ENCODE data around the gene TMEM185A. TPM values are rescaled to one million over a fixed set of nuclear protein-coding genes. Genes with fewer than 3 reads are reported as not detected.
"Not testable (repeated sequence)": the region's sequence is repeated elsewhere in the genome, so short reads cannot be mapped to it uniquely, and the experiment has no call there.

TMEM185A gene
- total RNA-seq, 4 donors from 2014 or later, result 7.9 to 19.3 (median 15.3) TPM

GRCh38 chrX:149618871-149619270, 12.7 kb downstream of the TMEM185A start:
- Histone ChIP-seq H3K4me3 (no peak overlapping the region), H3K27ac (no peak overlapping the region), H3K27me3 (no peaks in the 10 kb centered on the region), H3K4me1 (peaks cover 0 to under 1% (median 0%) of the 10 kb centered on the region in 3 donors), H3K36me3 (no peaks in the 10 kb centered on the region), H3K9me3 (no peaks in the 10 kb centered on the region)
- no peak for TF ChIP-seq POLR2A (IDR thresholded peaks at IDR 0.05)
- no peak for TF ChIP-seq CTCF (IDR thresholded peaks at IDR 0.05)
- DNase-seq, result no peak
- WGBS, 2 donors, result 58 to 92% methylated on average over 3 of the region's 3 CpGs
- intact Hi-C loops (cut with DNase I), result no loop called here

GRCh38 chrX:149611623-149612175, 19.9 kb downstream of the TMEM185A start:
- 63 to 80% methylated on average over 1 of the region's 1 CpG for WGBS, 2 donors
- Histone ChIP-seq H3K27ac (no peak overlapping the region), H3K27me3 (no peaks in the 10 kb centered on the region), H3K4me1 (peaks cover 0 to 4% (median 0%) of the 10 kb centered on the region in 3 donors), H3K36me3 (peaks cover 0 to 20% (median 0%) of the 10 kb centered on the region in 3 donors), H3K4me3 (no peak overlapping the region), H3K9me3 (no peaks in the 10 kb centered on the region)
- no peak for TF ChIP-seq CTCF (IDR thresholded peaks at IDR 0.05)
- no peak for TF ChIP-seq POLR2A (IDR thresholded peaks at IDR 0.05)
- DNase-seq, result no peak
- intact Hi-C loops (cut with DNase I), result no loop called here

- no peak for DNase-seq
- TF ChIP-seq CTCF (IDR thresholded peaks at IDR 0.05) (no peak), POLR2A (IDR thresholded peaks at IDR 0.05) (no peak)
- H3K27me3 ChIP-seq, result no peaks in the 10 kb centered on the region
- H3K4me1 ChIP-seq, result peaks cover 0 to 4% (median 0%) of the 10 kb centered on the region in 3 donors
- intact Hi-C loops (cut with DNase I), result no loop called here
- H3K9me3 ChIP-seq, result no peaks in the 10 kb centered on the region
- H3K4me3 ChIP-seq, result no peak overlapping the region
- WGBS, 2 donors, result 80% methylated on average over 1 of the region's 5 CpGs
- no peak overlapping the region for H3K27ac ChIP-seq
- H3K36me3 ChIP-seq, result peaks cover 0 to 26% (median 5%) of the 10 kb centered on the region in 3 donors
These were observed 21.1 kb downstream of the TMEM185A start for GRCh38 chrX:149610511-149610910.

- Histone ChIP-seq H3K4me1 (no peaks in the 10 kb centered on the region), H3K9me3 (no peaks in the 10 kb centered on the region), H3K27me3 (no peaks in the 10 kb centered on the region), H3K36me3 (peaks cover 0 to 26% (median 5%) of the 10 kb centered on the region in 3 donors), H3K4me3 (no peak overlapping the region), H3K27ac (no peak overlapping the region)
- no peak for TF ChIP-seq CTCF (IDR thresholded peaks at IDR 0.05)
- TF ChIP-seq POLR2A (IDR thresholded peaks at IDR 0.05), result no peak
- intact Hi-C loops (cut with DNase I), result no loop called here
- DNase-seq, result no peak
These were observed 23.9 kb downstream of the TMEM185A start for GRCh38 chrX:149607699-149608098.

GRCh38 chrX:149605248-149605885, 26.2 kb downstream of the TMEM185A start:
- H3K27me3 ChIP-seq; intact Hi-C loops (cut with DNase I); H3K4me1 ChIP-seq; H3K4me3 ChIP-seq; DNase-seq; H3K27ac ChIP-seq; H3K9me3 ChIP-seq: not testable (repeated sequence)
- 83 to 90% methylated on average over 6 to 7 of the region's 7 CpGs for WGBS, 2 donors
- peaks cover 0 to 26% (median 5%) of the 10 kb centered on the region in 3 donors for H3K36me3 ChIP-seq

- no CpG with 5 or more reads among the region's 11 CpGs for WGBS, 2 donors
- H3K9me3 ChIP-seq; H3K27ac ChIP-seq; DNase-seq; H3K27me3 ChIP-seq; intact Hi-C loops (cut with DNase I); H3K4me3 ChIP-seq; H3K4me1 ChIP-seq; H3K36me3 ChIP-seq: not testable (repeated sequence)
These were observed 33.0 kb downstream of the TMEM185A start for GRCh38 chrX:149598603-149599002.

- DNase-seq; intact Hi-C loops (cut with DNase I); H3K4me3 ChIP-seq; H3K9me3 ChIP-seq; H3K4me1 ChIP-seq; H3K27ac ChIP-seq; H3K27me3 ChIP-seq; H3K36me3 ChIP-seq: not testable (repeated sequence)
- WGBS, 2 donors, result no CpG with 5 or more reads among the region's 7 CpGs
These were observed 35.6 kb downstream of the TMEM185A start for GRCh38 chrX:149595943-149596342.

GRCh38 chrX:149595214-149595613, 36.4 kb downstream of the TMEM185A start, which contains the start of gene HSFX2:
Gene HSFX2, minus strand, starts transcription at chrX:149595314. Its CDS starts 614 bp downstream, at chrX:149594700.
- H3K4me1 ChIP-seq; H3K27ac ChIP-seq; H3K4me3 ChIP-seq; DNase-seq; intact Hi-C loops (cut with DNase I); H3K36me3 ChIP-seq; H3K27me3 ChIP-seq; H3K9me3 ChIP-seq: not testable (repeated sequence)
- WGBS, 2 donors, result no CpG with 5 or more reads among the region's 17 CpGs

GRCh38 chrX:149590993-149591392, 40.6 kb downstream of the TMEM185A start:
- H3K9me3 ChIP-seq; H3K27me3 ChIP-seq; H3K4me3 ChIP-seq; H3K36me3 ChIP-seq; H3K4me1 ChIP-seq; intact Hi-C loops (cut with DNase I); DNase-seq; H3K27ac ChIP-seq: not testable (repeated sequence)
- WGBS, 2 donors, result no CpG with 5 or more reads among the region's 7 CpGs

All from esophagus squamous epithelium (tissue), 5 donors.